K562 (cell line): ENCODE measurements around the gene EIF2AK3. TPM values are rescaled to one million over a fixed set of nuclear protein-coding genes. Genes with fewer than 3 reads are reported as not detected.

Experiments
- ATAC-seq: fragments of 200-7000 bp; cut with Tn5 transposase; 3 replicates; pipeline ENCODE4 v1.9.1; 2020; ENCODE audit warnings: moderate library complexity
- BruUV-seq: library from RNA; stranded (reverse); fragments of 400-500 nt; replicated peaks from 2 replicates; lab custom pipeline; 2021; lab: Mats Ljungman, UMichigan
- CTCF ChIA-PET: fragments of 300-600 bp; formaldehyde crosslinking; extraction: SDS; loops from one replicate; lab custom pipeline; 2021; ENCODE audit warnings: low intra/inter-chr PET ratio; lab: Yijun Ruan, JAX
- POLR2A ChIA-PET: fragments of 300-600, 350-650 bp; sonication (Branson Sonifier 250); formaldehyde crosslinking; extraction: SDS; loops from one replicate; lab custom pipeline; 2021; ENCODE audit warnings: antibody characterized with exemption, inconsistent platforms; lab: Yijun Ruan, JAX
- DNase-seq, 4 experiments: peaks; one replicate each; pipeline versions ENCODE4 v3.0.0 to v3.0.0-alpha.2; 2011 to 2018; ENCODE audit warnings: low spot score in 3 of 4, mixed read lengths in 3 of 4; ENCODE audit errors: extremely low read depth in 1 of 4
- FAIRE-seq: peaks from 2 replicates; lab custom pipeline; 2011; peaks lifted over from hg19 to GRCh38; lab: Jason Lieb, UNC
- H2AFZ ChIP-seq: 2 replicates; pipeline ENCODE4 v1.6.0; 2011; ENCODE audit warnings: low read depth, low read length, control low read depth, inconsistent platforms
- H3K27ac ChIP-seq: fragments of 200-600 bp; 3 replicates; pipeline ENCODE4 v1.8.0; 2011; ENCODE audit warnings: low read depth, mild to moderate bottlenecking, control low read depth, inconsistent platforms, low read length, moderate library complexity, mixed read lengths; ENCODE audit errors: extremely low read depth
- H3K27me3 ChIP-seq, 2 experiments: fragments of 300-600 bp in 1 of 2; 2 replicates in 1 of 2; 3 replicates in 1 of 2; pipeline versions ENCODE4 v1.6.0 to v1.8.0; 2011; ENCODE audit warnings: inconsistent platforms in 2 of 2, low read length in 2 of 2, mild to moderate bottlenecking in 1 of 2, mixed read lengths in 1 of 2, moderate library complexity in 1 of 2; ENCODE audit not compliant: control insufficient read depth in 2 of 2, insufficient read depth in 2 of 2
- H3K36me3 ChIP-seq: fragments of 300-600 bp; 3 replicates; pipeline ENCODE4 v1.8.0; 2011; ENCODE audit warnings: mild to moderate bottlenecking, low read length, inconsistent platforms; ENCODE audit not compliant: control insufficient read depth, insufficient read depth
- H3K4me1 ChIP-seq, 2 experiments: fragments of 200-600 bp in 1 of 2; replicated peaks in 1 of 2; 2 replicates in 1 of 2; 3 replicates in 1 of 2; pipeline versions ENCODE4 v1.5.1 to v1.8.0; 2011; ENCODE audit warnings: inconsistent platforms in 2 of 2, low read length in 2 of 2, mild to moderate bottlenecking in 1 of 2, mixed read lengths in 1 of 2, moderate library complexity in 1 of 2; ENCODE audit not compliant: control insufficient read depth in 2 of 2, insufficient read depth in 2 of 2
- H3K4me2 ChIP-seq: 2 replicates; pipeline ENCODE4 v1.6.1; 2011; ENCODE audit warnings: low read length, control low read depth, inconsistent platforms, mixed read lengths; ENCODE audit not compliant: insufficient read depth
- H3K4me3 ChIP-seq: fragments of 200-600 bp; sonication (generic), shearing (Covaris generic); 2 replicates; pipeline ENCODE4 v1.5.1; 2016; ENCODE audit warnings: control low read depth, inconsistent platforms
- H3K79me2 ChIP-seq: fragments of 200-600 bp; 3 replicates; pipeline ENCODE4 v1.8.0; 2011; ENCODE audit warnings: low read length, inconsistent platforms; ENCODE audit not compliant: control insufficient read depth, insufficient read depth
- H3K9ac ChIP-seq, 2 experiments: 2 replicates each; pipeline versions ENCODE4 v1.6.0 to v1.6.1; 2011; ENCODE audit warnings: low read depth in 2 of 2, low read length in 2 of 2, control low read depth in 1 of 2, inconsistent platforms in 1 of 2, mild to moderate bottlenecking in 1 of 2, mixed read lengths in 1 of 2; ENCODE audit not compliant: insufficient read depth in 1 of 2
- H3K9me1 ChIP-seq: one replicate; pipeline ENCODE4 v1.6.0; 2011; ENCODE audit warnings: inconsistent platforms, mild to moderate bottlenecking, low read length, moderate library complexity; ENCODE audit not compliant: control insufficient read depth, insufficient read depth
- H3K9me3 ChIP-seq: replicated peaks from 2 replicates; pipeline ENCODE4 v1.5.1; 2011; ENCODE audit warnings: low read depth, low read length, inconsistent platforms; ENCODE audit not compliant: control insufficient read depth, insufficient read depth
- H4K20me1 ChIP-seq: replicated peaks from 2 replicates; pipeline ENCODE4 v1.6.1; 2011; ENCODE audit warnings: low read length, inconsistent platforms, mixed read lengths; ENCODE audit not compliant: control insufficient read depth, insufficient read depth
- CCNT2 ChIP-seq: IDR thresholded peaks from 2 replicates; pipeline ENCODE4 v1.6.1; 2011; ENCODE audit warnings: borderline replicate concordance, low read depth, mild to moderate bottlenecking, moderate library complexity, mixed read lengths, low read length; ENCODE audit not compliant: insufficient read length; ENCODE audit errors: extremely low read depth
- CHCHD3 ChIP-seq: fragments of 250-450 bp; sonication (Bioruptor Pico); IDR thresholded peaks from 2 replicates; pipeline ENCODE4 v2.1.2; 2022; ENCODE audit warnings: mild to moderate bottlenecking
- GABPB1 ChIP-seq: sonication (generic); formaldehyde crosslinking; IDR thresholded peaks from 2 replicates; pipeline ENCODE4 v1.8.0; 2022; ENCODE audit warnings: mild to moderate bottlenecking, missing genetic modification reagents
- MXI1 ChIP-seq: IDR thresholded peaks from 2 replicates; pipeline ENCODE4 v1.6.1; 2011; ENCODE audit warnings: low read depth, mild to moderate bottlenecking, improper control_type of control experiment, low read length
- PHB ChIP-seq: fragments of 250-450 bp; sonication (Bioruptor Pico); IDR thresholded peaks from 2 replicates; pipeline ENCODE4 v1.5.0; 2021
- TCF3 ChIP-seq: sonication (generic); formaldehyde crosslinking; IDR thresholded peaks from 2 replicates; pipeline ENCODE4 v1.4.0; 2020; ENCODE audit warnings: mild to moderate bottlenecking, missing genetic modification reagents
- U2AF1 ChIP-seq: fragments of 200-400 bp; formaldehyde crosslinking; optimal IDR thresholded peaks from 2 replicates; pipeline ENCODE3; 2017; ENCODE audit warnings: mild to moderate bottlenecking, low read depth, low read length, moderate library complexity
- ZBTB2 ChIP-seq: fragments of 450-650 bp; IDR thresholded peaks from 2 replicates; pipeline ENCODE4 v1.6.1; 2016; ENCODE audit warnings: antibody characterized with exemption
- in situ Hi-C: fragments of 300-500 bp; cut with MboI; formaldehyde crosslinking; loops from 4 replicates; pipeline ENCODE4 v1.15.0; 2018; ENCODE audit warnings: inconsistent platforms, mixed read lengths
- intact Hi-C: fragments of 100-400 bp; cut with micrococcal nuclease; formaldehyde crosslinking; loops from 2 replicates; pipeline ENCODE4 v1.14.2; 2022
- polyA plus RNA-seq, 8 experiments: library from polyadenylated mRNA; depleted of rRNA in 4 of 8; stranded (reverse) in 5 of 8; unstranded in 3 of 8; fragments of >200 nt; fragmentation: Nextera tagmentation in 2 of 8; fragmentation: Illumina TruSeq in 1 of 8; extraction: Ambion mirVana in 2 of 8; extraction: Trizol in 1 of 8; gene quantifications; 2 replicates each; pipeline versions ENCODE4 v1.2.1 to v1.2.3, GENCODE V29; 2011 to 2014; ENCODE audit warnings: inconsistent platforms in 1 of 8, missing spikeins in 1 of 8
- total RNA-seq, 7 experiments: library from RNA; depleted of rRNA in 6 of 7; stranded (reverse); fragments of >200 nt in 6 of 7; fragmentation: Illumina TruSeq in 2 of 7; extraction: Trizol in 2 of 7; gene quantifications; 2 replicates each; pipeline versions ENCODE4 v1.2.1 to v1.2.3, GENCODE V29; 2011 to 2021; ENCODE audit warnings: low replicate concordance in 1 of 7

EIF2AK3 gene
- total and polyA plus RNA-seq, 9 of the 15 experiments (the other 6 are each of a cell fraction or from before 2014, with no cell fraction given) = 1.7 to 11.6 (median 7.4) TPM

DNA sequence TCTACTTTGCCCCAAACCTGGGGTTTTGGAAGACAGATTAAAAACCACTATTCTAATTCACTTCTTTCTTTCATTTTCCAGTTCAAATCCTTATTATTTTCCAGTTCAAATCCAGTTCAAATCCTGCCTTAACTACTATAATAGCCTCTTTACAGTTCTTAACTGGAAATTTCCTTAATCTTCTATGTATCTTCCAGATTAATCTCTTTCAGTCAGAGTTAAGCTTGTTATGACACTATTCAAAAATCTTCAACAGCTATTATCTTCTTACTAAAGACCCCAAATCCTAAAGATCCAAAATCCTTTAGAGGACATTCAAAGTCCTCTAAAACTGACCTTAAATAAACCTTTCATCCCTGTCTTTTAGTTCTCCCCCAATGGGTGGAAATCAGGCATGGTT is 30.1 kb downstream of the EIF2AK3 start:
- no peaks in the 10 kb centered on the region for H3K9me1 ChIP-seq
- H3K9ac ChIP-seq = no peak overlapping the region
- FAIRE-seq (no peak), DNase-seq (no peak), ATAC-seq (no peak)
- intact Hi-C loops (no loop called here), in situ Hi-C loops (no loop called here)
- peaks cover 4% of the 10 kb centered on the region; the same call in 1 of the 3 replicates for H3K79me2 ChIP-seq
- TF ChIP-seq PHB (CRISPR knock-in tag) (no peak), MXI1 (no peak), GABPB1 (CRISPR knock-in tag) (no peak), CCNT2 (no peak), ZBTB2 (no peak), CHCHD3 (no peak), TCF3 (CRISPR knock-in tag) (no peak), U2AF1 (no peak)
- no peaks in the 10 kb centered on the region for H3K9me3 ChIP-seq
- H3K27ac ChIP-seq = no peak overlapping the region
- H2AFZ ChIP-seq = no peak overlapping the region
- BruUV-seq = no TSS peak
- H3K4me3 ChIP-seq = no peak overlapping the region
- ChIA-PET CTCF (no interaction called here), POLR2A (no interaction called here)
- H3K4me1 ChIP-seq = peaks cover 0 to 11% of the 10 kb centered on the region in 2 experiments; a peak in 3 of 5 replicates
- 0 out of 2 replicates have a peak, but pooled peaks cover 5% of the 10 kb centered on the region for H4K20me1 ChIP-seq
- no peaks in the 10 kb centered on the region for H3K27me3 ChIP-seq
- no peak overlapping the region for H3K4me2 ChIP-seq
- H3K36me3 ChIP-seq = peaks cover 10% of the 10 kb centered on the region; the same call in 1 of the 3 replicates
